Transverse colon (tissue), 3 donors: Measurements from ENCODE around the gene ACAD8.
"Not testable (repeated sequence)": the region's sequence is repeated elsewhere in the genome, so short reads cannot be mapped to it uniquely, and the experiment has no call there.

Source experiments
- CTCF ChIP-seq, 5 experiments: fragments of 200-600 bp in 3 of 5; fragments of 450-650 bp in 2 of 5; sonication (generic) in 3 of 5; IDR thresholded peaks; 1 replicate in 2 of 5; 2 replicates in 3 of 5; pipeline ENCODE4 v1.5.1; 2016 to 2017; ENCODE audit warnings: antibody characterized with exemption in 5 of 5, inconsistent platforms in 3 of 5, mild to moderate bottlenecking in 2 of 5, moderate library complexity in 1 of 5
- EP300 ChIP-seq: sonication (generic); formaldehyde crosslinking; IDR thresholded peaks from one replicate; pipeline ENCODE4 v1.6.1; 2017; ENCODE audit warnings: antibody characterized with exemption, low read depth
- POLR2A ChIP-seq: fragments of 450-650 bp; IDR thresholded peaks from one replicate; pipeline ENCODE4 v1.6.1; 2016; ENCODE audit warnings: antibody characterized with exemption, mild to moderate bottlenecking, moderate library complexity

DNA sequence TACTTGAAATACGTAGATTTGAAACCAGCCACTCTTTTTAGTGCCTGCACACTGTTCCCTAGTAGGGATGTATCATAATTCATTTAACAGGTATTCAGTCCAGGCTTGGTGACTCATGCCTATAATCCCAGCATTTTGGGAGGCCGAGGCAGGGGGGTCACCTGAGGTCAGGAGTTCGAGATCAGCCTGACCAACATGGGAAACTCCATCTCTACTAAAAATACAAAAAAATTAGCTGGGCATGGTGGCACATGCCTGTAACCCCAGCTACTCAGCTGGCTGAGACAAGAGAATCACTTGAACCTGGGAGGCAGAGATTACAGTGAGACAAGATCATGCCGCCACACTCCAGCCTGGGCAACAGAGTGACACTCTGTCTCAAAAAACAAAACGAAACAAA lies 31.0 kb downstream of the ACAD8 start:
- TF ChIP-seq POLR2A; CTCF (IDR thresholded peaks at IDR 0.05); EP300: not testable (repeated sequence)
